HepG2 (cell line): ENCODE measurements around the gene JAKMIP2.

Experiments
- CEBPB ChIP-seq: IDR thresholded peaks from 2 replicates; pipeline ENCODE4 v1.6.1; 2011; ENCODE audit warnings: low read depth, low read length, improper control_type of control experiment, borderline replicate concordance
- HNRNPH1 ChIP-seq: fragments of 200-400 bp; formaldehyde crosslinking; optimal IDR thresholded peaks from 2 replicates; pipeline ENCODE3; 2017; ENCODE audit warnings: mild to moderate bottlenecking, low read depth, low read length
- HNRNPUL1 ChIP-seq: fragments of 200-400 bp; formaldehyde crosslinking; IDR thresholded peaks from 2 replicates; pipeline ENCODE4 v1.6.1; 2017; ENCODE audit warnings: low read depth, mild to moderate bottlenecking, low read length, moderate library complexity
- ZNF790 ChIP-seq: sonication (generic); formaldehyde crosslinking; IDR thresholded peaks from 2 replicates; pipeline ENCODE4 v1.8.0; 2022; ENCODE audit warnings: missing genetic modification reagents, mild to moderate bottlenecking, borderline replicate concordance
- ZZZ3 ChIP-seq: sonication (generic); formaldehyde crosslinking; IDR thresholded peaks from 2 replicates; pipeline ENCODE4 v1.4.0; 2020; ENCODE audit warnings: missing genetic modification reagents, mild to moderate bottlenecking, borderline replicate concordance
- TF ChIP-seq, protein P1 (sequence below): sonication (generic); formaldehyde crosslinking; IDR thresholded peaks from 2 replicates; pipeline ENCODE4 v1.5.1; 2020; ENCODE audit warnings: mild to moderate bottlenecking, missing genetic modification reagents, borderline replicate concordance
- TF ChIP-seq, protein P2 (sequence below), 2 experiments: IDR thresholded peaks; 2 replicates each; pipeline ENCODE4 v1.6.1; 2011 to 2012; ENCODE audit warnings: low read length in 2 of 2, borderline replicate concordance in 1 of 2, low read depth in 1 of 2, mild to moderate bottlenecking in 1 of 2, moderate library complexity in 1 of 2
- TF ChIP-seq, protein P3 (sequence below): sonication (generic); formaldehyde crosslinking; IDR thresholded peaks from 2 replicates; pipeline ENCODE4 v1.4.0; 2020; ENCODE audit warnings: mild to moderate bottlenecking, missing genetic modification reagents

DNA sequence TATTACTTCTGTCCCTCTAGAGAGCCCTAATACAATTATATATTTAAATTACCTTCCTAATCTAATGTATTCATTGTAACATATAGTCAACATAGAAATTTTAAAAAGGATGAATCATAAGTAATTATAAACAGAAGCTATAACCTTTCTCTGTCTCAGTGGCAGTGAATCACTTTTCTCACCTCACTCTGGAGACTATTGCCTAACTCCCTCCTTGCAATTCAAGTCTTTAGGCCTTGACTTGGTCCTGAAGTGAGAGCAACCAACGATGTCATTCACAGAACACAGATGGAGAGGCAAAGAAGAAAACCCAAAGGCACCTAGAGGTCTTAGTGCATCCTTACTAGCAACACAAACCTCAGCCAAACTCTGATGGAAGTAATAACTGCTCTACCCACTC is 139.4 kb downstream of the JAKMIP2 start:
- TF ChIP-seq, protein P1, sequence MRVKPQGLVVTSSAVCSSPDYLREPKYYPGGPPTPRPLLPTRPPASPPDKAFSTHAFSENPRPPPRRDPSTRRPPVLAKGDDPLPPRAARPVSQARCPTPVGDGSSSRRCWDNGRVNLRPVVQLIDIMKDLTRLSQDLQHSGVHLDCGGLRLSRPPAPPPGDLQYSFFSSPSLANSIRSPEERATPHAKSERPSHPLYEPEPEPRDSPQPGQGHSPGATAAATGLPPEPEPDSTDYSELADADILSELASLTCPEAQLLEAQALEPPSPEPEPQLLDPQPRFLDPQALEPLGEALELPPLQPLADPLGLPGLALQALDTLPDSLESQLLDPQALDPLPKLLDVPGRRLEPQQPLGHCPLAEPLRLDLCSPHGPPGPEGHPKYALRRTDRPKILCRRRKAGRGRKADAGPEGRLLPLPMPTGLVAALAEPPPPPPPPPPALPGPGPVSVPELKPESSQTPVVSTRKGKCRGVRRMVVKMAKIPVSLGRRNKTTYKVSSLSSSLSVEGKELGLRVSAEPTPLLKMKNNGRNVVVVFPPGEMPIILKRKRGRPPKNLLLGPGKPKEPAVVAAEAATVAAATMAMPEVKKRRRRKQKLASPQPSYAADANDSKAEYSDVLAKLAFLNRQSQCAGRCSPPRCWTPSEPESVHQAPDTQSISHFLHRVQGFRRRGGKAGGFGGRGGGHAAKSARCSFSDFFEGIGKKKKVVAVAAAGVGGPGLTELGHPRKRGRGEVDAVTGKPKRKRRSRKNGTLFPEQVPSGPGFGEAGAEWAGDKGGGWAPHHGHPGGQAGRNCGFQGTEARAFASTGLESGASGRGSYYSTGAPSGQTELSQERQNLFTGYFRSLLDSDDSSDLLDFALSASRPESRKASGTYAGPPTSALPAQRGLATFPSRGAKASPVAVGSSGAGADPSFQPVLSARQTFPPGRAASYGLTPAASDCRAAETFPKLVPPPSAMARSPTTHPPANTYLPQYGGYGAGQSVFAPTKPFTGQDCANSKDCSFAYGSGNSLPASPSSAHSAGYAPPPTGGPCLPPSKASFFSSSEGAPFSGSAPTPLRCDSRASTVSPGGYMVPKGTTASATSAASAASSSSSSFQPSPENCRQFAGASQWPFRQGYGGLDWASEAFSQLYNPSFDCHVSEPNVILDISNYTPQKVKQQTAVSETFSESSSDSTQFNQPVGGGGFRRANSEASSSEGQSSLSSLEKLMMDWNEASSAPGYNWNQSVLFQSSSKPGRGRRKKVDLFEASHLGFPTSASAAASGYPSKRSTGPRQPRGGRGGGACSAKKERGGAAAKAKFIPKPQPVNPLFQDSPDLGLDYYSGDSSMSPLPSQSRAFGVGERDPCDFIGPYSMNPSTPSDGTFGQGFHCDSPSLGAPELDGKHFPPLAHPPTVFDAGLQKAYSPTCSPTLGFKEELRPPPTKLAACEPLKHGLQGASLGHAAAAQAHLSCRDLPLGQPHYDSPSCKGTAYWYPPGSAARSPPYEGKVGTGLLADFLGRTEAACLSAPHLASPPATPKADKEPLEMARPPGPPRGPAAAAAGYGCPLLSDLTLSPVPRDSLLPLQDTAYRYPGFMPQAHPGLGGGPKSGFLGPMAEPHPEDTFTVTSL (CRISPR knock-in tag): no peak
- no peak for TF ChIP-seq HNRNPUL1
- no peak for TF ChIP-seq HNRNPH1
- TF ChIP-seq ZZZ3 (CRISPR knock-in tag): no peak
- TF ChIP-seq, protein P2, sequence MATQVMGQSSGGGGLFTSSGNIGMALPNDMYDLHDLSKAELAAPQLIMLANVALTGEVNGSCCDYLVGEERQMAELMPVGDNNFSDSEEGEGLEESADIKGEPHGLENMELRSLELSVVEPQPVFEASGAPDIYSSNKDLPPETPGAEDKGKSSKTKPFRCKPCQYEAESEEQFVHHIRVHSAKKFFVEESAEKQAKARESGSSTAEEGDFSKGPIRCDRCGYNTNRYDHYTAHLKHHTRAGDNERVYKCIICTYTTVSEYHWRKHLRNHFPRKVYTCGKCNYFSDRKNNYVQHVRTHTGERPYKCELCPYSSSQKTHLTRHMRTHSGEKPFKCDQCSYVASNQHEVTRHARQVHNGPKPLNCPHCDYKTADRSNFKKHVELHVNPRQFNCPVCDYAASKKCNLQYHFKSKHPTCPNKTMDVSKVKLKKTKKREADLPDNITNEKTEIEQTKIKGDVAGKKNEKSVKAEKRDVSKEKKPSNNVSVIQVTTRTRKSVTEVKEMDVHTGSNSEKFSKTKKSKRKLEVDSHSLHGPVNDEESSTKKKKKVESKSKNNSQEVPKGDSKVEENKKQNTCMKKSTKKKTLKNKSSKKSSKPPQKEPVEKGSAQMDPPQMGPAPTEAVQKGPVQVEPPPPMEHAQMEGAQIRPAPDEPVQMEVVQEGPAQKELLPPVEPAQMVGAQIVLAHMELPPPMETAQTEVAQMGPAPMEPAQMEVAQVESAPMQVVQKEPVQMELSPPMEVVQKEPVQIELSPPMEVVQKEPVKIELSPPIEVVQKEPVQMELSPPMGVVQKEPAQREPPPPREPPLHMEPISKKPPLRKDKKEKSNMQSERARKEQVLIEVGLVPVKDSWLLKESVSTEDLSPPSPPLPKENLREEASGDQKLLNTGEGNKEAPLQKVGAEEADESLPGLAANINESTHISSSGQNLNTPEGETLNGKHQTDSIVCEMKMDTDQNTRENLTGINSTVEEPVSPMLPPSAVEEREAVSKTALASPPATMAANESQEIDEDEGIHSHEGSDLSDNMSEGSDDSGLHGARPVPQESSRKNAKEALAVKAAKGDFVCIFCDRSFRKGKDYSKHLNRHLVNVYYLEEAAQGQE (IDR thresholded peaks at IDR 0.05; ENCODE audit: borderline replicate concordance in 1 of 2, low read depth in 1 of 2, low read length in 2 of 2): no peak
- TF ChIP-seq CEBPB: no peak
- no peak for TF ChIP-seq ZNF790 (CRISPR knock-in tag)
- TF ChIP-seq, protein P3, sequence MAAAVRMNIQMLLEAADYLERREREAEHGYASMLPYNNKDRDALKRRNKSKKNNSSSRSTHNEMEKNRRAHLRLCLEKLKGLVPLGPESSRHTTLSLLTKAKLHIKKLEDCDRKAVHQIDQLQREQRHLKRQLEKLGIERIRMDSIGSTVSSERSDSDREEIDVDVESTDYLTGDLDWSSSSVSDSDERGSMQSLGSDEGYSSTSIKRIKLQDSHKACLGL (CRISPR knock-in tag): no peak
